Stimulated activated CD4-positive, alpha-beta T cell treated with anti-CD3 and anti-CD28 coated beads, Interleukin-12 subunit alpha, Interleukin-12 subunit beta, amount 100 ng/mL, for 24 hours (primary cell): ENCODE data around the gene RCN2.
A peak's percentile ranks its signal among the peaks of the same experiment; 100 is the strongest.

Source experiments
- DNase-seq, 2 experiments: peaks; one replicate each; pipeline ENCODE4 v3.0.0-alpha.2; 2020; ENCODE audit warnings: low read depth in 2 of 2

The RCN2 gene

DNA sequence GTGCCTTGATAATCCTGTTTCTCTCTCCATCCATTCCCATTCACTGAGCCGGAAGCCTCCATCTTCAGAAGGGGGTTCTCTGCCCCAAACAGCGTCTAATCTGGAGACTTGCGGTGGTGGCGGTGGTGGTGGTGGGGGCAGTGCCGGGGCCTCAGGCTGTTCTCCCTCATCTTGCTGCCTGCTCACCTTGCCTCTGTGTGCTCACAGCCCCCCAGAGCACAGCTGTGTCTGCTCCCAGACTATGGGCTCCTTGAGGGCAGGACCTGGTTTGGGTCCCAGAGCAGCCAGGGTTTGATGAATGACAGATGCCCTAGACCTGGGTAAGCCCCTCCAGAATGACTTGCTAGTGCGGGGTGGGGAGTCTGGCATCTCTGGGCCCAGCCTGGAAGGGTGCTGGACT, 62.9 kb downstream of the RCN2 start:
- DNase-seq, result no peak

DNA sequence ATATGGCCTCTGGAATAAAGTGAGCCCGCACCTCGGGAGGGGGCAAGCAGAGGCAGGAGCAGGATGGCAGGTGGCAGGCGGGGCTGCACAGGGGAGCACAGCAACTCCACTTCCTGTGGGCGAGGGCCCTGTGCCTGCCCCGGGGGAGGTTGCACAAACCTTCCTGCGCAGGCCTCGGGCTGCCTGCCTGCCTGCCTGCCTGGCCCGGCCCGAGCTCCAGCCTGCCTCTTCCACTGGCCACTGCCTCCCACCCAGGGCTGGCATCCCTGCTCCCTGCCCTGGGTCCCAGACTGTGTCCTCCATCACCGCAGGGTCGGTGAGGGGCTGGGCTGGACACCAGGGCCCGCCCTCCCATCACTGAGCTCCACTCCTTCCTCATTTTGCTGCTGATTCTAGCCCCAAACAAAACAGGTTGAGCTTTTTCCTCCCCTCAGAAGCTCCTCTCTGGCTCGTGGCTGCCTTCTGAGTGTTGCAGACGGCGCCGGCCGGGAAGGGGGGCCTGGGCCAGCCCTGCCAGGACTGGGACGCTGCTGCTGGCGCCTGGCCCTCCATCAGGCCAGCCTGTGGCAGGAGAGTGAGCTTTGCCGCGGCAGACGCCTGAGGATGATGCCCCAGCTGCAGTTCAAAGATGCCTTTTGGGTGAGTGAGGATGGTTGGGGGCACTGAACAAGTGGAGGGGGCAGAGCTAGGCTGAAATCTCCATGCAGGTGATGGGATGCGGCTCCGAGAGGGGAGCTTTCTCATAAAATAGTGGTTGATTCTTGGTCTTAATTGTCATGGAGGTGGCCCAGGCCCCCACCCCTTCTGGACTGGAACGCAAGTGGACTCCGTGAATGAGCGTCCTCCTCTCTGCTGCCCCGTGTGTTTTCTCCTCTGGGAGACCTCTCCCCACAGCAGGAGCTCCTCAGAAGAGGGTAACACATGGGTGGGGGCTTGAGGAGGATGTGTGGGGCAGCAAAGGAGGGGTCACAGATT, 63.7 kb downstream of the RCN2 start, which contains the start of gene PSTPIP1:
Gene PSTPIP1 (plus strand): TSS at position 156 of the 975 bp plus-strand sequence. CDS start 448 bp downstream, at position 604.
- DNase-seq, result peak; percentile 31 to 59

DNA sequence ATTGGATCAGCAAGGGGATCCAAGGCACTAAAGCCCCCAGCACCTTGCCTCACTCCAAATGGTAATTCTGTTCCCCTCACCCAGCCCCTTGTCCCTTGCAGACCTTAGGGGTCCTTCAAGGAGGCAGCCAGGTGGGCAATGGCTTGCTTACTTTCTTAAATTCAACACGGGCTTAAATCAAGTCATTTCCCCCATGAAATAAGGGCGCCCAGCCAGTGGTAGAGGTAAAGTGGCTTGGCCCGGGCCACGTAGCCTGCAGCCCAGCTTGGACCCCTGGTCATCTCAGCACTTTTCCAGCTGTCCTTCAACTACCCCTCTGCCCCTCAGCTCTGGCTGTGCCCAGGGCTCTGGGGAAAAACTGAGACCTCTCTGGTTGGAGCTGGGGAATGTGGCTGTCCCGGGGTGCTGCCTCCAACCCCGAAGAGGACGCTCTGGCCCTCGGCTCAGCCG, 64.6 kb downstream of the RCN2 start:
- no peak for DNase-seq

- DNase-seq, result peak in 1 of 2 experiments; percentile 55
These were observed 65.2 kb downstream of the RCN2 start for GRCh38 chr15:76996526-76997401.

DNA sequence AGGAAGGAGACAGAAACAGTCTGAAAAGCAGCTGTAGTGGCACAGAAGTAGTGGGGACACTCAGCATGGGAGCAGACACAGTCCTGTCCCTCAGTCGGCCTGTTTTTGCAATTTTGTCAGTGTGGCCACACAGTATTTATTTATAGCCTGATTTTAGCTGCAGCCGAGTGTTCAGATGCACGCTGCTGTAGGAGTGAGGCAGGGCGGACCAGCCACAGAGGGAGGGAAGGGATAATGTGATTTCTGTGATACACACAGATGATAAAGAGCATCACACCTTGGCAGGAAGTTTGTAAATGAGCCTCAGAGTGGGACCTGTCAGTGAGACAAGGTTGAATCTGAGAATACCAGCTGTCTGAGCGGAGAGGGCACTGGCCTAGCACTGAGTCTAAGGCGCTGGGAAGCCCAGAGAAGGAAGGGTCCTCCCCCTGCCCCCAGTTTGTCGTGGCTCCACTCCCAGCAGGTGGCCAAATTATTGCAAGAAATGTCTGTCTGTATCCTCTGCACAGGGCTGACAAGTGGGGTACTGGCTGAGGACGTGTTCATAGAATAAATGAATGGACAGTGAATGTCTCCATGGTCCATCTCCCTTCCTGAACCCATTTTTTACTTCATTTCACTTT, 67.2 kb downstream of the RCN2 start:
- no peak for DNase-seq

DNA sequence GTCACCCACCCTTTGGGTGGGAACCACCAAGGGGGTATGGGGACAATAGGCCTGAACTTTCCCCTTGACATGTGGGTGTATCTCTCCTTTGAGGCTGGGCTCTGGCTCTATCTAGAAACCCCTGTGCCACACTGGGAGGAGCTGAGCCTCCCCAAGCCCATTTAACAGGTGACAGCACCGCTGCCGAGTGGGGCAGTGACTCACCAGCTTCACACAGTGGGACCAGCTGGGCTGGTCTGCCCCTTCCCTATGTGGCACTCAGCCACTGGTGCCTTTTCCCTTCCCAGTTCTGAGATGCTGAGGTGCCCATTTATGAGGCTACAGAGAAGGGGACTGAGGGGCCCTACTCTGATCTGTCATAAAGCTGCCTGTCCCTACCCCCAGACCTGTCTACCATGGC, 68.4 kb downstream of the RCN2 start:
- no peak for DNase-seq

DNA sequence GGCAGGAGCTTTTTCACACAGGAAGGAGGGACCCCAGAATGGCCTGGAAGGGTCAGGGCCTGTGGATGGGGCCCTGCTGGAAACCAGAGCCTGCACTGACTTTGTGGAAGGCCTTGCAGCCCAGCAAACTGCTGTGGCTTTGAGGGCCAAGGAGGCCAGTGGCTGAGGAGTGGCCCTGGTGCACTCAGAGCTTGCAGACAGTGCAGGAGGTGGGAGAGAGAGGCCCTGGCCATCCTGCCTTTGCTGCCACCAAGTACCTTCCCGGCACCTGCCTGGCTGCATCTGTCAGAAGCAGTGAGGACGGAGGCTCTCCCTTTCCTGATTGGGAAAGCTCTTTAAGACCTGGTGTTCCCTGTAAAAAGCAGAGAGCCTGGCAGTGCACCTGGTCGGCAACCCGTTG, 69.8 kb downstream of the RCN2 start:
- no peak for DNase-seq

GRCh38 chr15:77001966-77002365, 70.4 kb downstream of the RCN2 start:
- no peak for DNase-seq

- no peak for DNase-seq
These were observed 70.9 kb downstream of the RCN2 start for GRCh38 chr15:77002436-77002835.

- peak in 1 of 2 experiments; percentile 77 for DNase-seq
These were observed 71.7 kb downstream of the RCN2 start for GRCh38 chr15:77002954-77003912.
